HG03095 (cell line): ENCODE data around the gene CDC42BPB.

ENCODE experiments used
- ATAC-seq: cut with Tn5 transposase; IDR thresholded peaks from one replicate; pipeline ENCODE4 v1.9.1; 2021; ENCODE audit warnings: moderate library complexity; ENCODE audit not compliant: unreplicated experiment

Gene CDC42BPB

GRCh38 chr14:103073367-103073875, 16.1 kb upstream of the CDC42BPB start:
- no peak for ATAC-seq

DNA sequence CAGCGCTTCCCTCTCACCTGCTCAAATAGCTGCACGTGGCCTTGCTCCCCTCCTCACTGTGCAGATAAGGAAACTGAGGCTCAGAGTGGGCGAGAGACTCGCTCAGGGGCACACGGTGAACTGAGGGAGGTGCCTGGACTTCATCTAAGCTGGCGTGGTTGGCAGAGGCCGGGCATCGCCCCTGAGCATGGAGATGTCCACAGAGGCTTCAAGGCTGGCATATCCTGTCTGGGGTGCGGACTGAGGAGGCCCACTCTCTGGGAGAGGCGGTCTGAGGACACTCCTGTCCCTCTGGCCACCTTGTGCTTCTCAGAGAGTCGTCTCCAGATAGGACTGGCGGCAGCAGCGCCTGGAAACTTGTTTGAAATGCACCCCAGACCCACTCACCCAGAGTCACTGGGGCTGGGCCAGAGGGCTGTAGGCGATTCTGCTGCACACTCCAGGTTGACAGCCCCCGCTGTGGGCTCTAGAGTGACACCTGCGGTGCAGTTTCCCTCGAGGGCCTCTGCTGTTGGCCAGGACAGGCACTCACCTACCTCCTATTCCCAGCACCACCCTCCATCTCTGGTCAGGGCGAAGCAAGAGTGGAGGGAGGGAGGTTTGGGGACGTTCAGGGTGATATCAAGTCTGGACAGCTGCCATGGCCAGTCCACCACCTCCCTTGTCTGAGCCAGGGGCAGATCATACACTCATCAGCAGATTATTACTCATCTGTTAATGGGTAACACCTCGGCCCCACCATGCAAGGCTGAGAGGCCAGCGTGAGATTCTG, 15.4 kb upstream of the CDC42BPB start:
- no peak for ATAC-seq

DNA sequence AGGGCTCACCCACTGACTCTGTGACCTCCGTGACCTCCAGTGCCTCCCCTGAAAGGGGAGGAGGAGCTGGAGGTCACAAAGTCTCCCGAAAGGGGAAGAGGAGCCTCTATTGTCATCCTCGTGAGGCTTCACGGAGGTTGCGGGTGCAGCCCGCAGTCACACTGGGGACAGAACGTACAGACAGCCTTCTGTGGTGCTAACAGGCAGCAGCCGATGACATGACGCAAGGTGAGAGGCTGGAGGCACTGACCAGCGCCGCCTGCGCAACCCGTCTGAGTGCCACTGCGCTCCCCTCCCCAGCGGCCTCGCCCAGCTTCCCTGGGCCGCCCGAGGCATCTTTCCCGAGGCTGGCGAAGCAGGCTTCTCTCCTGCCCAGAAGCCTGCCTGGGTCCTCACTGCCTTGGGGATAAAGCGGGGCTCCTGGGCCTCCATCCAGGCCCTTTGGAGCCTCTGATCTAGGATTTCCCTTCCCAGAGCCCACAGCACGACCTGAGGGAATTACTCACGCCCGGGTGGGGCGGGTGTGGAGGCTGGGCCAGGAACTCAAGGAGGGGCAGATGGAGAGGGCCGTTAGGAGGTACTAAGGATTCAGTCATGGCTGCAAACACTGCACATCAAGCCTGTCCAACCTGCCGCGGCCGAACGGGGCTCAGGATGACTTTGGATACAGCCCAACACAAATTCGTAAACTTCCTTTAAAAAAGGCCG, 14.3 kb upstream of the CDC42BPB start:
- ATAC-seq = no peak

DNA sequence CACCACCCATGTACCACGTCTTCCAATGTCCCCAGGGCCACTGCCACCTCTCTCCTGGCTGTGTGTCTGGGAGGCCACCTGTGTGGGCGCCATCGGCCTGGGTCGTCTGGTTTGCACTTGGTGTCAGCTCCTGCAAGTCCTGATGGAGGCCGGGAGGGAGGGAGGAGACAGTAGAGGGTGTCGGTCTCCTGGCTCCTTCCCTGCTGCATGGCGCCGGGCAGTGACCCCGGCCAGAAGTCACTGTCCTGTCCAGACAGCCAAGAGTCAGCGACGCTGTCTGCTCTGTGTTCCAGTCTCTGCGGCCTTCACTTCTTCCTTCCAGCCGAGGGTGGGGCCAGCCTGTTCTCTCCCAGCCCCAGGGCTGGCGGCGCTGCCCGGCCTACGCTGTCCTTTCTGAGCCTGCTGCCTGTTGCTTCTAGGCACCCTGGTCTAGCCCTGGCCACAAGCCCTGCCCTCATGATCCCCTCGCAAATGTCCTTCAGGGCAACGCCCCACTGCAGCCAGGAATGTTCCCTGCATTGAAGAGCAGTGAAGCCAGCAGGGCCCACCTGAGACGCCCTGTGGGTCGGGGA, 13.7 kb upstream of the CDC42BPB start:
- ATAC-seq = no peak

DNA sequence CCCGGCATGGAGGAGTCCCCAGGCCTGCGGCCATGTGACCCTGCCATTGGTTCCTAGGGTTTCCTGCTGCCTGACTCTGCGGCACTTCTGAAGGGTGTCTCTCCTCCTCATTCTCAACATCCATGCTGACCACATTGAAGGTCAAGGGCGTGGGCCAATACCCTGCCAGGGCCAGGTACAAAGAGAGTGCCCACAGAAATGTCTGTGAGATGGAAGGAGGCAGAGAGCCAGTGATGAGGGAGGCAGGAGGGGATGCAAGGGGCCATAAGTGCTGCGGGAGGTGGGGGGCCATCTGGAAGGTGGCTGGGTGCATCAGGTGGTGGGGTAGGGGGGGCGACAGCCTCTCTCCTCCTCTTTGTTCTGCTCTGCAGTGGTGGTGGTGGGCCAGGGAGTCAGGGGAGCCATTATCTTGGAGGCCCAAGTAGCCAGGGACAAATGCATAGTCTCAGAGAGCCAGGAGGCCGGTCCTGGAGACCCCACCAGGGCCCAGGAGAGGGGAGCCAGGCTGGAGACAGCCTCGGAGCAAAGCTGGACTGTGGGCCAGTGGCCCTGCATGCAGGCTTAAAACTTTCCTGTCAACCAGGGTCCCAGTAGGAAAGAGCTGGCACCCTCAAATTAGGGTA, 13.0 kb upstream of the CDC42BPB start:
- no peak for ATAC-seq

DNA sequence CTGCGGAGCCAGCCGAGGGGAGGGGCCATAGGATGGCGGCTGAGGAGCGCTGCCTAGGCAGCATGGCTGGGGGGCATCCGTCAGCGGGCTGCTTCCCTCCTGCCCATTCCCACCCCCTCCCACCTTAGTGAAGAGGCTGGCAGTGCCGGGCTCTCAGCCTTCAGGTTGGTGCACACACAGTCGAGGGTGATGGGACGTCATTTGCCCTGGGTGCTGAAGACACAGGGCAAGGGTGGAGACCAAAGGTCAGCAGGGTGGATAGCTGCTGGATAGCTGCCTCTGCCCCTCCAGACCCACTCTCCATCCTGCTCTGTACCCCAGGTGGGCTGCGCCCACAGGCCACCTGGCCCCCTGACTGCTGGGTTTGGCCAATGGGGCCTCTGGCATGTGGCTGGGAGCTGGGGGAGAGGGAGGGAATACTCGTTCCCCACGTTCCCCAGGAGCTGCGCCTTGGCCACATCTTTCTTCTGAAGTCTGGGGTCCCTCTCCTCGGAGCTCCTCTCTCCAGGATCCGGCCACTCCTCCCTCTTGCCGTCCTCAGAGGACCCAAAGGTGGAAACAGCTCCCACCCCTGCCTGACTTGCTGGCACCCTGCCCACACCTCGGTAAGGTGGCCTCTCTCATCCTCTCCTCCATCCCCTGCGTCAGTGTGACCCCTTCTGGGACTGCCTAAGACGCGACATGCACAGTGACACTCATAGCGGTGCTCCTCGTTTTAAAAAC, 11.2 kb upstream of the CDC42BPB start:
- no peak for ATAC-seq

DNA sequence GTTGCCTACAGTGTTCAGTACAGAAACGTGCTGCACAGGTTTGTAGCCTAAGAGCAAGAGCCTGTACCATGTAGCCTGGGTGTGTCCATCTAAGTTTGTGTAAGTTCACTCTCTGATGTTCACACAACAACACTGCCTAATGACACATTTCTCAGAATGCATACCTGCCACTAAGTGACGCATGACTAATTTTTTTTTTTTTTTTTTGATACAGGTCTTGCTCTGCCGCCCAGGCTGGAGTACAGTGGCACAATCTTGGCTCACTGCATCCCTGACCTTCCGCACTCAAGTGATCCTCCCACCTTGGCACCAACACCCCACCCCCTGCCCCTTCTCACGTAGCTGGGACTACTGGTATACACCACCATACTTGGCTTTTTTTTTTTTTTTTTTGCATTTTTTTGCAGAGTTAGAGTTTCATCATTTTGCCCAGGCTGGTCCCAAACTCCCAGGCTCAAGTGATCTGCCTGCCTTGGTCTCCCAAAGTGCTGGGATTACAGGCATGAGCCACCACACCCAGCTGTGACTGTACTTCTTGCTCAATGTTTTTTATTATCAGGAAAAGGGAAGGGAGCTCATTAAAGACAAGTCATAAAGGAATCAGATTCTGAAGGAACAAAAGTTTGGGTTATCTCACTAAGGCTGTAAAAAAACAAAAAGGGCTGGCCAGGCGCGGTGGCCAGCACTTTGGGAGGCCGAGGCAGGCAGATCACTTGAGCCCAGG, 10.0 kb upstream of the CDC42BPB start:
- ATAC-seq = no peak

DNA sequence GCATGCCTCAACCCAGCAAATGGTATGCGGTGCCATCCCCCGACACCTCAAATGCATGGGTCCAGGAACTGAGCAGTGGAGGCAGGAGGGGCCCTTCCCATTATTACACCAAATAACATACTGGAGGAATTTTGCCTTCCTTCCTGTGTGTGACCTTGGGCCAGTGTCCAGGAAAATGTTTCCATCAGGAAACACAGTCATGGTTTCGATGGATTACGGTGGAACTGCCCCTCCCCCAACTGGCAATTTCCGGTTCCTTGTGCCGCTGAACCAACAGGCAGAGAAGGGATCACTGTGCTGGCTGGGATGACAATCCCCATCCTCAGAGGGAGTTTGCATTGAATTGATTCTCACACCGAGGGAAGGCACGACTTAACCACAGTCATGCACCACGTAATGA, 9.1 kb upstream of the CDC42BPB start:
- no peak for ATAC-seq

DNA sequence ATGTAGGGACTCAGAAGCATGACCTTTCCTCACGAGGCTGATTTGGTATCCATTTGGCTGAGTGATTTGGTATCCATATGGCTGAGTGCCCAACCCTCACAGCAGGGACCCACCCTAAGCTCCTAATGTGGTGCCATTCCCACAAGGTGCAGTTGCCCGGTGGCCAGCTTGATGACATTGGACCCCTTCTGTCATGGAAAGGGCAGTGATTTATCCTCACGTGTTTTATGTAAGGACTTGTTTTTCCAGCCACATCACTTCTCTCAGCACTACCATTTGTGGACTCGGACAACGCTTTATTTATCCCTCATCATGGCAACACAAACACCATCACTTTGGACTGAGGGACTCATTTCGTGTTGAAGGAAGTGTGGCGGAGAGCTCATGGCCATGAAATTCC, 8.5 kb upstream of the CDC42BPB start:
- ATAC-seq = no peak

GRCh38 chr14:103064978-103065377, 7.6 kb upstream of the CDC42BPB start:
- ATAC-seq = no peak

DNA sequence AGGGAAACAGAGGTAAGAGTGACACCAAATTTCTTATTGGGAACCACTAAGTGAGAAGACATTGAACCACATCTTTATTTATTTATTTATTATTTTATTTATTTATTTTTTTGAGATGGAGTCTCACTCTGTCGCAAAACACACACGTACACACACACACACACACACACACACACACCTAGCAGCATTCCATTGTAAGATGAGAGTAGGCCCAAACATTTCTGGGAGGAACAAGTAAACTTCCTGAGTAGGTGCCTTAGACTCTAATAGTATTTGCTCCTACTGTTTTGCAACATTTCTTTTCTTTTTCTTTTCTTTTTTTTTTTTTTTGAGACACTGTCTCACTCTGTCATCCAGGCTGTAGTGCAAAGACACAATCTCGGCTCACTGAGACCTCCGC, 7.1 kb upstream of the CDC42BPB start:
- no peak for ATAC-seq

- no peak for ATAC-seq
Observed at GRCh38 chr14:103061482-103061976, 4.2 kb upstream of the CDC42BPB start.

DNA sequence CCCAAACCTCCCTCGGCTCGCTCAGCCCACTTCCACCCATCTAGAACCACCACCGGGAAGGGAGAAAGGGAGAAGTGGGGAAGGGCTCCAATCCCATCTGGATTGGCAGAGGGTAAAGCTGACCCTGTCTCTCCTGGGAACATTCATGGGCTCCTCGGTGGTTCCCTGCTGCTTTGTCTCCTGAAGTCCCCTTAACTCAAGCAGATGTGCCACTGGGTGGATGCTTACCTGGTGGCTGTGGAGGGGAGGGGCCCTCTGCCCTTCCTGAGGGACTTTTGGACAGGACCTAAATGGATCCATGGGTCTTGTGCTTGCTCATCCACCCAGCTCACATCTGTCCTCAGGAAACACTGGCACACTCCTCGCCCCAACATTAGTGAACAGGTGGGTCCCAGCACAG, 2.2 kb upstream of the CDC42BPB start:
- ATAC-seq = no peak

DNA sequence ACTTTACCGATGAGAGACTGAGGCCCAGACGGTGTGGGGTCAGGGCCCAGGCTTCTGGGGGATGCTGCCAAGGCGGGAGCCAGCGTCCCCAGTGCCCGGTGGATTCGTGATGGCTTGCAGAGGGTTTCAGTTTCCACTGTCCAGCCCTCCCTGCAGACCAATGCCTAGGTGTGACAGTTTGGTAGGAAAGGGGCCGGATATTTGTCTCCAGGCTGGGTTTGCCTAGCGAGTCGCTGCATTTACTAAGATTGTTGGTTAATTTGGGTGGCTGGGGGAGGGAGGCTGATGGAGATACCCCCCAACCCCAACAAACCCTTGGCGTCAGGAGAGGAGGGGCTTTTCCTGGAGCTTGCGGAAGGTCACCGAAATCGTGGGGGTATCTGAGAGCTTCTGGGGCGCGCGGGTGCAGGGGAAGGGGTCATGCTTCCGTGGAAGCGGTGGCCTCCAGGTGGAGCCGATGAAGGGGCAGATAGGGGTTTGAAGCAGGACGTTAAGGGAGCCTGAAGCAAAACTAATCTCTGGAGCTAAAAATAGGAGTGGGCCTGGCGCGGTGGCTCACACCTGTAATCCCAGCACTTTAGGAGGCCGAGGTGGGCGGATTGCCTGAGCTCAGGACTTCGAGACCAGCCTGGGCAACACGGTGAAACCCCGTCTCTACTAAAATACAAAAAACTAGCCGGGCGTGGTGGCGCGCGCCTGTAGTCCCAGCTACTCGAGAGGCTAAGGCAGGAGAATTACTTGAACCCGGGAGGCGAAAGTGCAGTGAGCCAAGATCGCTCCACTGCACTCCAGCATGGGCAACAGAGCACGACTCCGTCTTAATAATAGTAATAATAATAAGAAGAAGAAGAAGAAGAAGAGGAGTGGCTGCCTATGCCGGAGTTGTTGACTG, 1.1 kb upstream of the CDC42BPB start:
- ATAC-seq = no peak

DNA sequence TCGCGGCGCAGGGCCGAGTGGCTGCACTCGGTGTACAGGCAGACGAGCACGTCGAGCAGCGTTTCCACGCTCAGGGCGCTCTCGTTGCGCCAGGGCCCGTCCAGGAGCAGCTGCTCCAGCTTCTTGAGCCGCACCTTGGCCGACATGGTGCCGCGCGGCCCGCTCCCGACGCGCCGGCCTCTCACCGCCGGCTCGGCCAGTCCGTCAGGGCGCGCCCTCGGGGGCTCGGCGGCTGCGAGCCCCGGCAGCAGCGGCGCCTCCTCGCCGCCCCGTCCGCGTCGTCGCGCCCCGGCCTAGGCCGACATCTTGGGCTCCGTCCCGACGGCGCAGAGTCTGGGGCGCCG, 349 bp downstream of the CDC42BPB start:
- ATAC-seq = no peak

- ATAC-seq = no peak
Observed at GRCh38 chr14:103056322-103057027, 874 bp downstream of the CDC42BPB start.

DNA sequence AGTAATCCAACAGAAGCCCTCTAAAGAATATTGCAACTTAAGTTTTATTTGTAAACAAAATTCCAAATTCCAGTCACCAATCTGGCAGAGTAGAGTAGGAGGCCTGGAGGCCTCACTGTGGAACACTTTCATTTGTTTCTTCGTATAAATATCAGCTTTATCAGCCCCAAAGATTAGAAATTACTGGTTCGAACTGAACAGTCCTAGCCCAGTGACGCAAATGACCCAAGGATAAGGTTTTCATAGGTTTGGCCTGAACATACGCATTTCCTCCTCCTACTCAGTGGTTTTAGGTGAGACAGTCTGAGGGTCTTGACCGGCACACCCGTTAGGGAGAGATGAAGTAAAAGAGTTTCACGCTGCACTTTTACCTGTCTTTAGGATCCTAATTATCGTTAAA, 1.7 kb downstream of the CDC42BPB start:
- ATAC-seq = no peak

GRCh38 chr14:103052407-103052806, 4.9 kb downstream of the CDC42BPB start:
- no peak for ATAC-seq

- no peak for ATAC-seq
Observed at GRCh38 chr14:103050935-103051334, 6.4 kb downstream of the CDC42BPB start.
